Lower leg skin (tissue), 4 donors: Measurements from ENCODE around the gene ZNF555. TPM values are rescaled to one million over a fixed set of nuclear protein-coding genes. Genes with fewer than 3 reads are reported as not detected.
"Not testable (repeated sequence)": the region's sequence is repeated elsewhere in the genome, so short reads cannot be mapped to it uniquely, and the experiment has no call there.

ENCODE experiments used
- DNase-seq, 2 donors: peaks; one replicate each; pipeline ENCODE4 v3.0.0-alpha.2; 2019; ENCODE audit warnings: low spot score in 2 of 2
- H3K4me3 ChIP-seq: fragments of 200-600 bp; sonication (generic); 2 replicates; pipeline ENCODE4 v1.5.1; 2017; ENCODE audit warnings: mild to moderate bottlenecking, low read depth; ENCODE audit not compliant: poor library complexity, severe bottlenecking
- CTCF ChIP-seq, 3 donors: fragments of 450-650 bp; IDR thresholded peaks; one replicate each; pipeline ENCODE4 v1.5.1; 2016; ENCODE audit warnings: antibody characterized with exemption in 3 of 3, mild to moderate bottlenecking in 3 of 3, moderate library complexity in 2 of 3
- POLR2A ChIP-seq, 2 donors: fragments of 450-650 bp; IDR thresholded peaks; one replicate each; pipeline ENCODE4 v1.6.1; 2016 to 2017; ENCODE audit warnings: antibody characterized with exemption in 2 of 2, mild to moderate bottlenecking in 1 of 2, moderate library complexity in 1 of 2
- WGBS, 2 donors: methylation state at CpG; one replicate each; pipeline ENCODE4 v1.1.5; 2018; 5-methylcytosine and 5-hydroxymethylcytosine counted together
- intact Hi-C: fragments of 100-400 bp; cut with DNase I; formaldehyde crosslinking; loops from one replicate; pipeline ENCODE4 v1.15.0; 2023; ENCODE audit warnings: low total_unique reads
- total RNA-seq, 4 donors: library from RNA; depleted of rRNA; stranded (reverse); fragments of >200 nt; gene quantifications; one replicate each; pipeline ENCODE4 v1.1.0, GENCODE V29; 2016

ZNF555 gene
- 1 to 10 TPM; 2.4 to 5.5 (median 3.6) TPM for total RNA-seq

- intact Hi-C loops = no loop called here
- WGBS, 2 donors = 0 to 1% methylated on average over 7 to 21 of the region's 106 CpGs
- peak; percentile 100 for DNase-seq
- TF ChIP-seq CTCF (IDR thresholded peaks at IDR 0.05) (no peak), POLR2A (IDR thresholded peaks at IDR 0.05) (no peak)
- peak within 1 kb of the TSS; percentile 72 for H3K4me3 ChIP-seq
Measured at GRCh38 chr19:2840794-2841791, at the start of gene ZNF555. Gene ZNF555 (plus strand): TSS chr19:2841475. CDS start chr19:2841573, 98 bp downstream.

- no peak overlapping the region for H3K4me3 ChIP-seq
- intact Hi-C loops = no loop called here
- DNase-seq = no peak
- no peak for TF ChIP-seq POLR2A (IDR thresholded peaks at IDR 0.05)
- TF ChIP-seq CTCF (IDR thresholded peaks at IDR 0.05) = no peak
- 87% methylated on average over 16 of the region's 16 CpGs for WGBS, 2 donors
Measured at GRCh38 chr19:2791876-2792275, 49.4 kb upstream of the ZNF555 start.

- intact Hi-C loops = not testable (repeated sequence)
- 96 to 98% methylated on average over 10 of the region's 10 CpGs for WGBS, 2 donors
Measured at GRCh38 chr19:2792666-2793065, 48.6 kb upstream of the ZNF555 start.

GRCh38 chr19:2793126-2793525 is 48.1 kb upstream of the ZNF555 start:
- no peak overlapping the region for H3K4me3 ChIP-seq
- no peak for DNase-seq
- intact Hi-C loops = no loop called here
- 94 to 96% methylated on average over 7 of the region's 7 CpGs for WGBS, 2 donors
- TF ChIP-seq POLR2A (IDR thresholded peaks at IDR 0.05) (no peak), CTCF (IDR thresholded peaks at IDR 0.05) (no peak)

More at GRCh38 chr19:2792666-2793065, 48.6 kb upstream of the ZNF555 start:
- not testable (repeated sequence) for H3K4me3 ChIP-seq, DNase-seq

- TF ChIP-seq CTCF (IDR thresholded peaks at IDR 0.05) (no peak), POLR2A (IDR thresholded peaks at IDR 0.05) (no peak)
- no peak overlapping the region for H3K4me3 ChIP-seq
- intact Hi-C loops = no loop called here
- no peak for DNase-seq
- WGBS, 2 donors = 93 to 96% methylated on average over 12 of the region's 12 CpGs
Measured at GRCh38 chr19:2793577-2793976, 47.7 kb upstream of the ZNF555 start.

GRCh38 chr19:2795827-2796658 is 45.2 kb upstream of the ZNF555 start:
- H3K4me3 ChIP-seq = no peak overlapping the region
- no peak for TF ChIP-seq POLR2A (IDR thresholded peaks at IDR 0.05)
- TF ChIP-seq CTCF (IDR thresholded peaks at IDR 0.05) = no peak
- intact Hi-C loops = no loop called here
- WGBS, 2 donors = 87 to 90% methylated on average over 27 of the region's 27 CpGs
- DNase-seq = no peak
